B cell (primary cell): ENCODE results near the gene LRRC4C.

Experiments used
- EZH2 ChIP-seq: IDR thresholded peaks from 2 replicates; pipeline ENCODE4 v1.6.1; 2012; ENCODE audit warnings: borderline replicate concordance, low read depth, mild to moderate bottlenecking, moderate library complexity, low read length; ENCODE audit not compliant: insufficient read depth, poor library complexity, severe bottlenecking
- TF ChIP-seq, protein P1 (sequence below): fragments of 200-600 bp; IDR thresholded peaks from one replicate; pipeline ENCODE4 v1.8.0; 2022; ENCODE audit warnings: antibody characterized with exemption, mild to moderate bottlenecking

DNA sequence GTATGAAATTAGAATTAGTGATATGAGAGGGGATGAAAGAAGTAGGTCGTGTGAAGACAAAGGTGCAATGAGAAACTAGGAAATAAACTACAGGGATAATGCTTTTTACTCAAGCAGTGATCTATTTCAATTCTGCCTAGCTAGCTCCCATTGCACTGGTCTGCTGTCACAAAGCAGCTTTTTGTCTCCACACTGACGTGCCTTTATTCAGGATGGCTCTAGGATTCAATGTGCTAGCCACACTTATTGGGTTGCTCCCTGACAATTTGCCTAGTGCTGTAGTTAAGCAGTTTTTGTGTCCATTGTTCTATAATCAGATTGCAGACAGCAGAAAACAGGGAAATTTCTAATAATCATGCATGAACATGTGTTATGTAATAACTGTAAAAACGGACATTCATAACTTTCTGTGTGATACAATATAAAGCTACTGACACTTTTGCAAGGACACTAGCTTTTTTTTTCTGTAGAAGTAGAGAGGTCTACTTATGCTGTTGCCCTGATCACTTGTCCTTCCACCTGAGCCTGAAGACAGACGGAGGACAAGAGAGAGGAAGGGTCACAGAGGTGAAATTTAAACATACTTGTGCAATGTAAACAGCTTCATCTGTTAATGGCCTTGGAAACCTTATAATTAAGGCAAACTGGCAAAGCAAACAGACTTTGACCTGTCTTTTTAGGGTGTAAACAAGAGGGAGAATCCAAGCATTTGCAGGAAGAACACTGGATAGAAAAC lies 269.6 kb downstream of the LRRC4C start:
- TF ChIP-seq, protein P1, sequence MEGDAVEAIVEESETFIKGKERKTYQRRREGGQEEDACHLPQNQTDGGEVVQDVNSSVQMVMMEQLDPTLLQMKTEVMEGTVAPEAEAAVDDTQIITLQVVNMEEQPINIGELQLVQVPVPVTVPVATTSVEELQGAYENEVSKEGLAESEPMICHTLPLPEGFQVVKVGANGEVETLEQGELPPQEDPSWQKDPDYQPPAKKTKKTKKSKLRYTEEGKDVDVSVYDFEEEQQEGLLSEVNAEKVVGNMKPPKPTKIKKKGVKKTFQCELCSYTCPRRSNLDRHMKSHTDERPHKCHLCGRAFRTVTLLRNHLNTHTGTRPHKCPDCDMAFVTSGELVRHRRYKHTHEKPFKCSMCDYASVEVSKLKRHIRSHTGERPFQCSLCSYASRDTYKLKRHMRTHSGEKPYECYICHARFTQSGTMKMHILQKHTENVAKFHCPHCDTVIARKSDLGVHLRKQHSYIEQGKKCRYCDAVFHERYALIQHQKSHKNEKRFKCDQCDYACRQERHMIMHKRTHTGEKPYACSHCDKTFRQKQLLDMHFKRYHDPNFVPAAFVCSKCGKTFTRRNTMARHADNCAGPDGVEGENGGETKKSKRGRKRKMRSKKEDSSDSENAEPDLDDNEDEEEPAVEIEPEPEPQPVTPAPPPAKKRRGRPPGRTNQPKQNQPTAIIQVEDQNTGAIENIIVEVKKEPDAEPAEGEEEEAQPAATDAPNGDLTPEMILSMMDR: no peak
- no peak for TF ChIP-seq EZH2
